ENCODE measurements around the gene UBASH3A. TPM values are rescaled to one million over a fixed set of nuclear protein-coding genes. Genes with fewer than 3 reads are reported as not detected.

The UBASH3A gene
- total RNA-seq, 2 experiments from 2014 or later, result not detected

GRCh38 chr21:42453224-42453985 is 49.7 kb downstream of the UBASH3A start:
- no peak overlapping the region for H3K4me3 ChIP-seq (ENCODE audit: low read depth, low read length, poor library complexity, severe bottlenecking)
- no peak for DNase-seq (ENCODE audit: low spot score)
- BruUV-seq (replicated peaks), result no TSS peak
- intact Hi-C loops (cut with micrococcal nuclease; ENCODE audit: unreplicated experiment), result loop anchor here (10.0 kb wide), 1 partner anchor 89 kb away; the partner anchor contains the start of gene TFF1
- TF ChIP-seq, protein P1, sequence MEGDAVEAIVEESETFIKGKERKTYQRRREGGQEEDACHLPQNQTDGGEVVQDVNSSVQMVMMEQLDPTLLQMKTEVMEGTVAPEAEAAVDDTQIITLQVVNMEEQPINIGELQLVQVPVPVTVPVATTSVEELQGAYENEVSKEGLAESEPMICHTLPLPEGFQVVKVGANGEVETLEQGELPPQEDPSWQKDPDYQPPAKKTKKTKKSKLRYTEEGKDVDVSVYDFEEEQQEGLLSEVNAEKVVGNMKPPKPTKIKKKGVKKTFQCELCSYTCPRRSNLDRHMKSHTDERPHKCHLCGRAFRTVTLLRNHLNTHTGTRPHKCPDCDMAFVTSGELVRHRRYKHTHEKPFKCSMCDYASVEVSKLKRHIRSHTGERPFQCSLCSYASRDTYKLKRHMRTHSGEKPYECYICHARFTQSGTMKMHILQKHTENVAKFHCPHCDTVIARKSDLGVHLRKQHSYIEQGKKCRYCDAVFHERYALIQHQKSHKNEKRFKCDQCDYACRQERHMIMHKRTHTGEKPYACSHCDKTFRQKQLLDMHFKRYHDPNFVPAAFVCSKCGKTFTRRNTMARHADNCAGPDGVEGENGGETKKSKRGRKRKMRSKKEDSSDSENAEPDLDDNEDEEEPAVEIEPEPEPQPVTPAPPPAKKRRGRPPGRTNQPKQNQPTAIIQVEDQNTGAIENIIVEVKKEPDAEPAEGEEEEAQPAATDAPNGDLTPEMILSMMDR (conservative IDR thresholded peaks at IDR 0.05; ENCODE audit: low read length), result no peak
- TF ChIP-seq EZH2phosphoT487 (IDR thresholded peaks at IDR 0.05; ENCODE audit: borderline replicate concordance, low read depth, low read length), result no peak
- H3K36me3 ChIP-seq (ENCODE audit: insufficient read depth, low read length), result no peaks in the 10 kb centered on the region
- H4K20me1 ChIP-seq (ENCODE audit: insufficient read depth, low read length), result no peaks in the 10 kb centered on the region
- ChIA-PET POLR2A (interaction anchor here (1.4 kb wide), 1 partner anchor 83 kb away, joined by 6 read pairs; no protein-coding TSS in a partner anchor), CTCF (ENCODE audit: unreplicated experiment) (interaction anchor here (0.6 kb wide), 1 partner anchor 166 kb away, joined by 3 read pairs; no protein-coding TSS in a partner anchor)
- no peak overlapping the region for H3K27ac ChIP-seq (ENCODE audit: low read depth, low read length, poor library complexity, severe bottlenecking)
- H3K79me2 ChIP-seq (ENCODE audit: insufficient read depth, low read depth, low read length), result no peaks in the 10 kb centered on the region
- H2AFZ ChIP-seq (ENCODE audit: low read length), result peak overlapping the region; percentile 5; the same call in 1 of the 2 replicates
- no peaks in the 10 kb centered on the region for H3K9me2 ChIP-seq (ENCODE audit: insufficient read depth, low read length)
- H3K4me1 ChIP-seq (ENCODE audit: insufficient read depth, low read length, poor library complexity, severe bottlenecking), result peaks cover 29% of the 10 kb centered on the region
- H3K9me3 ChIP-seq (ENCODE audit: low read length), result no peaks in the 10 kb centered on the region
- H3K4me2 ChIP-seq (ENCODE audit: low read length), result 0 out of 2 replicates have a peak overlapping the region, but pooled peaks have one; percentile 0

- Histone ChIP-seq H3K4me1 (ENCODE audit: insufficient read depth, low read length, poor library complexity, severe bottlenecking) (peaks cover 29% of the 10 kb centered on the region), H3K79me2 (ENCODE audit: insufficient read depth, low read depth, low read length) (no peaks in the 10 kb centered on the region), H3K27ac (ENCODE audit: low read depth, low read length, poor library complexity, severe bottlenecking) (no peak overlapping the region), H4K20me1 (ENCODE audit: insufficient read depth, low read length) (no peaks in the 10 kb centered on the region), H2AFZ (ENCODE audit: low read length) (no peak overlapping the region), H3K9me2 (ENCODE audit: insufficient read depth, low read length) (no peaks in the 10 kb centered on the region), H3K9me3 (ENCODE audit: low read length) (peaks cover 5% of the 10 kb centered on the region; the same call in 1 of the 2 replicates), H3K36me3 (ENCODE audit: insufficient read depth, low read length) (no peaks in the 10 kb centered on the region; the same call in 1 of the 2 replicates), H3K4me3 (ENCODE audit: low read depth, low read length, poor library complexity, severe bottlenecking) (no peak overlapping the region), H3K4me2 (ENCODE audit: low read length) (0 out of 2 replicates have a peak overlapping the region, but pooled peaks have one; percentile 0)
- no peak for DNase-seq (ENCODE audit: low spot score)
- CTCF ChIA-PET (ENCODE audit: unreplicated experiment), result interaction anchor here (1.6 kb wide), 1 partner anchor 83 kb away, joined by 5 read pairs; no protein-coding TSS in a partner anchor
- POLR2A ChIA-PET, result interaction anchor here (1.4 kb wide), 1 partner anchor 82 kb away, joined by 6 read pairs; no protein-coding TSS in a partner anchor
- no TSS peak for BruUV-seq (replicated peaks)
- TF ChIP-seq EZH2phosphoT487 (IDR thresholded peaks at IDR 0.05; ENCODE audit: borderline replicate concordance, low read depth, low read length), result no peak
- intact Hi-C loops (cut with micrococcal nuclease; ENCODE audit: unreplicated experiment), result loop anchor here (10.0 kb wide), 1 partner anchor 89 kb away; the partner anchor contains the start of gene TFF1
Observed at GRCh38 chr21:42453986-42454570, 50.4 kb downstream of the UBASH3A start.

DNA sequence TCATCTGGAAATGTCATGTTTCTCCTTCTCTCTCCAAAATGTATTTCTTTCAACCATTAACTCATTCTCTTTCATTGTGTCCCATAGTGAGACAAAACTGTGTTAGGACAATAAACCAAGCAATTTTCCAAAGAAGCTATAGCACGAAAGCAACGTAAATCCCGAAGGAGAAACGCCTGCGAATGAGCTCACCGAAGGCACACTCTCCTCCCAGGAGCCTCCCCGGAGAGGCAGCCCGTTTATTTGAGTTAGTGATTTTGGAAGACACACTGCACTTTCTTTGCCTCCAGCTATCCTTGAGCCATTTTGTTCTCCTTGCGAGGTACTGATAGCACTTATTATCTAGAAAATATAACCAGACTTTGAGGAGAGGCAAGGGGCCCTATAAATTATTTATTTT is 51.1 kb downstream of the UBASH3A start:
- H3K4me2 ChIP-seq (ENCODE audit: low read length), result no peak overlapping the region
- peaks cover 9% of the 10 kb centered on the region; the same call in 1 of the 2 replicates for H3K9me3 ChIP-seq (ENCODE audit: low read length)
- no peak overlapping the region for H2AFZ ChIP-seq (ENCODE audit: low read length)
- peaks cover 32% of the 10 kb centered on the region for H3K4me1 ChIP-seq (ENCODE audit: insufficient read depth, low read length, poor library complexity, severe bottlenecking)
- DNase-seq (ENCODE audit: low spot score), result no peak
- ChIA-PET POLR2A (interaction anchor here (0.6 to 1.4 kb wide), 3 partner anchors 13 to 380 kb away, joined by 3 to 6 read pairs (median 4); no protein-coding TSS in a partner anchor), CTCF (ENCODE audit: unreplicated experiment) (interaction anchor here (0.5 to 1.6 kb wide), 3 partner anchors 59 to 82 kb away, joined by 3 to 5 read pairs (median 3); no protein-coding TSS in a partner anchor)
- no peaks in the 10 kb centered on the region for H3K79me2 ChIP-seq (ENCODE audit: insufficient read depth, low read depth, low read length)
- TF ChIP-seq, protein P1 (conservative IDR thresholded peaks at IDR 0.05; ENCODE audit: low read length), result no peak
- TF ChIP-seq EZH2phosphoT487 (IDR thresholded peaks at IDR 0.05; ENCODE audit: borderline replicate concordance, low read depth, low read length), result no peak
- H3K36me3 ChIP-seq (ENCODE audit: insufficient read depth, low read length), result no peaks in the 10 kb centered on the region; the same call in 1 of the 2 replicates
- no peaks in the 10 kb centered on the region for H3K9me2 ChIP-seq (ENCODE audit: insufficient read depth, low read length)
- BruUV-seq (replicated peaks), result no TSS peak
- intact Hi-C loops (cut with micrococcal nuclease; ENCODE audit: unreplicated experiment), result loop anchor here (10.0 kb wide), 1 partner anchor 90 kb away; the partner anchor contains the start of gene TFF1
- H3K27ac ChIP-seq (ENCODE audit: low read depth, low read length, poor library complexity, severe bottlenecking), result no peak overlapping the region
- H4K20me1 ChIP-seq (ENCODE audit: insufficient read depth, low read length), result no peaks in the 10 kb centered on the region
- H3K4me3 ChIP-seq (ENCODE audit: low read depth, low read length, poor library complexity, severe bottlenecking), result no peak overlapping the region
